ENCODE results near the gene DNTTIP2. TPM values are rescaled to one million over a fixed set of nuclear protein-coding genes. Genes with fewer than 3 reads are reported as not detected.

The DNTTIP2 gene
- total RNA-seq, 1 experiment from 2014 or later: 66.1 TPM

DNA sequence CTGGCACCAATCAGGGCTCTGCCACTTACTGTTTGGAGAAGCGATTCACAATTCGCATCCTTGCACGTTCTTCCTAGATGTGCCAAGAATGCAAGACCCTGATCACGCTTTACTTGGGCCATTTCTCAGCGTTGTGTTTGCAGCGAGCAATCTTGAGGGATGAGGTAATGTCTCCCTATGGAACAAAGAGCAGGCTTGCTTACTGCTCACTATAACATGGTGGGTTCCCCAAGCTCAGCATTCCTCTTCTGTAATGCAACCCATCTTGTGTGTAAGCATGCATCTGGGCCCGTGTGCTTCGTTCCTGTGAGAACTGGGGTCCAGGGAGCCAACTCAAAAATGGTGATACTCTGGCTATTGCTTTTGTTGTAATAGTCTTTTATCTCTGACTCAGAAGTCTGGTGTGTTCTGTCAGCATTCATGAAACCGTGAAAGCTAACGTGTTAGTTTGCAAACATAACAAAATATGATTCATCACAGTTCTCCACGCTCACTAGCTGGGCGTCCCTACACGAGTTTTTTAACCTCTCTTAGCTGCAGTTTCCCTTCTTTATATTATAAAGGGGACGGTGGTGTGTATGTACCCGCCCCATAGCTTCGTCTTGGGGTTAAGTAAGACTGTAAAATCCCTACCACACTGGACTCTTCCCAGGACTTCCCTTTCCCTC is 33.3 kb downstream of the DNTTIP2 start:
- no peaks in the 10 kb centered on the region for H3K79me2 ChIP-seq (ENCODE audit: insufficient read depth, low read length)
- RAD21 ChIA-PET (ENCODE audit: low non-redundant PET in 1 of 2, low total read pairs in 2 of 2, uncharacterized antibody in 2 of 2, unreplicated experiment in 2 of 2): interaction anchor here in 1 of 2 experiments (0.7 kb wide), 1 partner anchor 406 kb away, joined by 3 read pairs; no protein-coding TSS in a partner anchor

More for the DNA sequence above, 33.3 kb downstream of the DNTTIP2 start:
- intact Hi-C loops (cut with micrococcal nuclease): loop anchor here (2.0 kb wide), 2 partner anchors 407 to 541 kb away; no protein-coding TSS in a partner anchor
- H3K9ac ChIP-seq (ENCODE audit: low read length): peak overlapping the region; percentile 78
- no peaks in the 10 kb centered on the region for H3K27me3 ChIP-seq (ENCODE audit: insufficient read depth, low read length)
- no peaks in the 10 kb centered on the region for H4K20me1 ChIP-seq (ENCODE audit: insufficient read depth)
- ChIA-PET CTCF (interaction anchor here (0.9 to 1.5 kb wide), 7 partner anchors 16 to 541 kb away, joined by 3 to 11 read pairs (median 7); no protein-coding TSS in a partner anchor), POLR2A (interaction anchor here (0.7 to 1.3 kb wide), 2 partner anchors 140 to 228 kb away, joined by 3 to 4 read pairs; no protein-coding TSS in a partner anchor)
- peak overlapping the region; percentile 97 for H3K4me2 ChIP-seq (ENCODE audit: low read length)
- H3K36me3 ChIP-seq (ENCODE audit: control insufficient read depth in 1 of 2, insufficient read depth in 2 of 2, low read length in 2 of 2): no peaks in the 10 kb centered on the region
- ATAC-seq (peak; percentile 26), DNase-seq (ENCODE audit: low read depth, low spot score) (no peak)
- TSS peak; percentile 45 for BruUV-seq (replicated peaks)
- H3K9me3 ChIP-seq (ENCODE audit: control insufficient read depth in 1 of 2, insufficient read depth in 1 of 2, low read depth in 1 of 2, low read length in 2 of 2): no peaks in the 10 kb centered on the region
- H3K4me3 ChIP-seq (replicated peaks in 1 of 2; ENCODE audit: low read depth in 1 of 2, low read length in 2 of 2): peak overlapping the region; percentile 59 to 79
- H3K4me1 ChIP-seq (ENCODE audit: control insufficient read depth in 1 of 2, insufficient read depth in 2 of 2, low read length in 2 of 2): peaks cover 7 to 33% of the 10 kb centered on the region in 2 experiments; a peak in 3 of 4 replicates
- no peaks in the 10 kb centered on the region for H3K9me2 ChIP-seq (ENCODE audit: insufficient read depth)
- H2AFZ ChIP-seq (ENCODE audit: low read depth, low read length, poor library complexity, severe bottlenecking): peak overlapping the region; percentile 58
- H3K27ac ChIP-seq (ENCODE audit: low read depth, low read length): peak overlapping the region; percentile 69
- TF ChIP-seq, protein P1, sequence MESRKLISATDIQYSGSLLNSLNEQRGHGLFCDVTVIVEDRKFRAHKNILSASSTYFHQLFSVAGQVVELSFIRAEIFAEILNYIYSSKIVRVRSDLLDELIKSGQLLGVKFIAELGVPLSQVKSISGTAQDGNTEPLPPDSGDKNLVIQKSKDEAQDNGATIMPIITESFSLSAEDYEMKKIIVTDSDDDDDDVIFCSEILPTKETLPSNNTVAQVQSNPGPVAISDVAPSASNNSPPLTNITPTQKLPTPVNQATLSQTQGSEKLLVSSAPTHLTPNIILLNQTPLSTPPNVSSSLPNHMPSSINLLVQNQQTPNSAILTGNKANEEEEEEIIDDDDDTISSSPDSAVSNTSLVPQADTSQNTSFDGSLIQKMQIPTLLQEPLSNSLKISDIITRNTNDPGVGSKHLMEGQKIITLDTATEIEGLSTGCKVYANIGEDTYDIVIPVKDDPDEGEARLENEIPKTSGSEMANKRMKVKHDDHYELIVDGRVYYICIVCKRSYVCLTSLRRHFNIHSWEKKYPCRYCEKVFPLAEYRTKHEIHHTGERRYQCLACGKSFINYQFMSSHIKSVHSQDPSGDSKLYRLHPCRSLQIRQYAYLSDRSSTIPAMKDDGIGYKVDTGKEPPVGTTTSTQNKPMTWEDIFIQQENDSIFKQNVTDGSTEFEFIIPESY (IDR thresholded peaks at IDR 0.05; ENCODE audit: extremely low read depth, insufficient replicate concordance, low read length): no peak
- TF ChIP-seq, protein P2, sequence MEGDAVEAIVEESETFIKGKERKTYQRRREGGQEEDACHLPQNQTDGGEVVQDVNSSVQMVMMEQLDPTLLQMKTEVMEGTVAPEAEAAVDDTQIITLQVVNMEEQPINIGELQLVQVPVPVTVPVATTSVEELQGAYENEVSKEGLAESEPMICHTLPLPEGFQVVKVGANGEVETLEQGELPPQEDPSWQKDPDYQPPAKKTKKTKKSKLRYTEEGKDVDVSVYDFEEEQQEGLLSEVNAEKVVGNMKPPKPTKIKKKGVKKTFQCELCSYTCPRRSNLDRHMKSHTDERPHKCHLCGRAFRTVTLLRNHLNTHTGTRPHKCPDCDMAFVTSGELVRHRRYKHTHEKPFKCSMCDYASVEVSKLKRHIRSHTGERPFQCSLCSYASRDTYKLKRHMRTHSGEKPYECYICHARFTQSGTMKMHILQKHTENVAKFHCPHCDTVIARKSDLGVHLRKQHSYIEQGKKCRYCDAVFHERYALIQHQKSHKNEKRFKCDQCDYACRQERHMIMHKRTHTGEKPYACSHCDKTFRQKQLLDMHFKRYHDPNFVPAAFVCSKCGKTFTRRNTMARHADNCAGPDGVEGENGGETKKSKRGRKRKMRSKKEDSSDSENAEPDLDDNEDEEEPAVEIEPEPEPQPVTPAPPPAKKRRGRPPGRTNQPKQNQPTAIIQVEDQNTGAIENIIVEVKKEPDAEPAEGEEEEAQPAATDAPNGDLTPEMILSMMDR (IDR thresholded peaks at IDR 0.05 in 2 of 3, conservative IDR thresholded peaks at IDR 0.05 in 1 of 3; ENCODE audit: borderline replicate concordance in 1 of 3, insufficient read depth in 1 of 3, low read depth in 2 of 3, low read length in 2 of 3): no peak
- TF ChIP-seq YY1 (IDR thresholded peaks at IDR 0.05; ENCODE audit: extremely low read depth, insufficient replicate concordance, low read depth, low read length): peak; percentile 3
- no peak for TF ChIP-seq EGR1 (IDR thresholded peaks at IDR 0.05; ENCODE audit: low read depth)
- no peak for TF ChIP-seq CBX3 (IDR thresholded peaks at IDR 0.05; ENCODE audit: low read depth)
- TF ChIP-seq SIN3A (IDR thresholded peaks at IDR 0.05; ENCODE audit: low read depth): peak; percentile 61; the same call in 1 of the 2 replicates
- TF ChIP-seq, protein P3, sequence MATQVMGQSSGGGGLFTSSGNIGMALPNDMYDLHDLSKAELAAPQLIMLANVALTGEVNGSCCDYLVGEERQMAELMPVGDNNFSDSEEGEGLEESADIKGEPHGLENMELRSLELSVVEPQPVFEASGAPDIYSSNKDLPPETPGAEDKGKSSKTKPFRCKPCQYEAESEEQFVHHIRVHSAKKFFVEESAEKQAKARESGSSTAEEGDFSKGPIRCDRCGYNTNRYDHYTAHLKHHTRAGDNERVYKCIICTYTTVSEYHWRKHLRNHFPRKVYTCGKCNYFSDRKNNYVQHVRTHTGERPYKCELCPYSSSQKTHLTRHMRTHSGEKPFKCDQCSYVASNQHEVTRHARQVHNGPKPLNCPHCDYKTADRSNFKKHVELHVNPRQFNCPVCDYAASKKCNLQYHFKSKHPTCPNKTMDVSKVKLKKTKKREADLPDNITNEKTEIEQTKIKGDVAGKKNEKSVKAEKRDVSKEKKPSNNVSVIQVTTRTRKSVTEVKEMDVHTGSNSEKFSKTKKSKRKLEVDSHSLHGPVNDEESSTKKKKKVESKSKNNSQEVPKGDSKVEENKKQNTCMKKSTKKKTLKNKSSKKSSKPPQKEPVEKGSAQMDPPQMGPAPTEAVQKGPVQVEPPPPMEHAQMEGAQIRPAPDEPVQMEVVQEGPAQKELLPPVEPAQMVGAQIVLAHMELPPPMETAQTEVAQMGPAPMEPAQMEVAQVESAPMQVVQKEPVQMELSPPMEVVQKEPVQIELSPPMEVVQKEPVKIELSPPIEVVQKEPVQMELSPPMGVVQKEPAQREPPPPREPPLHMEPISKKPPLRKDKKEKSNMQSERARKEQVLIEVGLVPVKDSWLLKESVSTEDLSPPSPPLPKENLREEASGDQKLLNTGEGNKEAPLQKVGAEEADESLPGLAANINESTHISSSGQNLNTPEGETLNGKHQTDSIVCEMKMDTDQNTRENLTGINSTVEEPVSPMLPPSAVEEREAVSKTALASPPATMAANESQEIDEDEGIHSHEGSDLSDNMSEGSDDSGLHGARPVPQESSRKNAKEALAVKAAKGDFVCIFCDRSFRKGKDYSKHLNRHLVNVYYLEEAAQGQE (IDR thresholded peaks at IDR 0.05; ENCODE audit: low read depth): no peak
- TF ChIP-seq, protein P4, sequence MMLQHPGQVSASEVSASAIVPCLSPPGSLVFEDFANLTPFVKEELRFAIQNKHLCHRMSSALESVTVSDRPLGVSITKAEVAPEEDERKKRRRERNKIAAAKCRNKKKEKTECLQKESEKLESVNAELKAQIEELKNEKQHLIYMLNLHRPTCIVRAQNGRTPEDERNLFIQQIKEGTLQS (IDR thresholded peaks at IDR 0.05): no peak
- TF ChIP-seq FOSL1 (IDR thresholded peaks at IDR 0.05; ENCODE audit: low read depth): no peak
- no peak for TF ChIP-seq POLR2A (IDR thresholded peaks at IDR 0.05; ENCODE audit: borderline replicate concordance, extremely low read depth, insufficient read depth, insufficient read length)
- no peak for TF ChIP-seq ELF1 (IDR thresholded peaks at IDR 0.05; ENCODE audit: borderline replicate concordance, low read depth)
- TF ChIP-seq SRF (IDR thresholded peaks at IDR 0.05; ENCODE audit: low read depth): no peak
- no peak for TF ChIP-seq EZH2phosphoT487 (IDR thresholded peaks at IDR 0.05; ENCODE audit: borderline replicate concordance)
- TF ChIP-seq, protein P5, sequence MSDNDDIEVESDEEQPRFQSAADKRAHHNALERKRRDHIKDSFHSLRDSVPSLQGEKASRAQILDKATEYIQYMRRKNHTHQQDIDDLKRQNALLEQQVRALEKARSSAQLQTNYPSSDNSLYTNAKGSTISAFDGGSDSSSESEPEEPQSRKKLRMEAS (IDR thresholded peaks at IDR 0.05): no peak
- no peak for TF ChIP-seq ZFX (IDR thresholded peaks at IDR 0.05)
- no peak for TF ChIP-seq RAD21 (IDR thresholded peaks at IDR 0.05; ENCODE audit: low read depth)

All from HCT116 (cell line).